ENCODE data around the gene KREMEN2. TPM values are rescaled to one million over a fixed set of nuclear protein-coding genes. Genes with fewer than 3 reads are reported as not detected.
A peak's percentile ranks its signal among the peaks of the same experiment; 100 is the strongest.

Gene KREMEN2
- total and polyA plus RNA-seq, 9 of the 15 experiments (the other 6 are each of a cell fraction or from before 2014, with no cell fraction given), result 0.04 to 7.7 (median 1.5) TPM; not detected in 1

DNA sequence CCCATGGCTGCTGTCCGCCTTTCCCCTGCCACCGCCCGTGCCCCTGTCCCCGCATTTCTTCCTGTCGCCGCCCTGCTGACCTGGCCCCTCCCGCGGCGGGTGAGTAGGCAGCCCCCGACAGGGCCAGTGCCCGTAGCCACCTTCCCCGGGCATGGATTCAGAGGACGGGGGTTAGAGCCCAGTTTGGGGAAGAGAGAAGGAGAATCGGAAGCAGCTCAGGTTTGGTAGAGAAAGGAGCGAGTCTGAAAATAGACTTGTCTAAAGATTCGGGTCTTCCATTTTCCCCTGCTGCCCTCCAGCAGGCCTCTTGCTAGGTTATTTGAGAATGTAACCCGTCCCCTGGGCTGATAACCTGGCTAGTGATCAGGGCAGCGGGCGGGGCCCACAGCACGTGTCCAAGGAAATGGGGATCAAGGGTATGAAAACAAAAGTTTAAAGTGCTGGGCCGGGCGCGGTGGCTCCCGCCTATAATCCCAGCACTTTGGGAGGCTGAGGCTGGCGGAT lies 40.8 kb downstream of the KREMEN2 start (continued):
- TF ChIP-seq, protein P1, sequence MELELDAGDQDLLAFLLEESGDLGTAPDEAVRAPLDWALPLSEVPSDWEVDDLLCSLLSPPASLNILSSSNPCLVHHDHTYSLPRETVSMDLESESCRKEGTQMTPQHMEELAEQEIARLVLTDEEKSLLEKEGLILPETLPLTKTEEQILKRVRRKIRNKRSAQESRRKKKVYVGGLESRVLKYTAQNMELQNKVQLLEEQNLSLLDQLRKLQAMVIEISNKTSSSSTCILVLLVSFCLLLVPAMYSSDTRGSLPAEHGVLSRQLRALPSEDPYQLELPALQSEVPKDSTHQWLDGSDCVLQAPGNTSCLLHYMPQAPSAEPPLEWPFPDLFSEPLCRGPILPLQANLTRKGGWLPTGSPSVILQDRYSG (tag; conservative IDR thresholded peaks at IDR 0.05; ENCODE audit: low read depth), result no peak
- TF ChIP-seq, protein P2, sequence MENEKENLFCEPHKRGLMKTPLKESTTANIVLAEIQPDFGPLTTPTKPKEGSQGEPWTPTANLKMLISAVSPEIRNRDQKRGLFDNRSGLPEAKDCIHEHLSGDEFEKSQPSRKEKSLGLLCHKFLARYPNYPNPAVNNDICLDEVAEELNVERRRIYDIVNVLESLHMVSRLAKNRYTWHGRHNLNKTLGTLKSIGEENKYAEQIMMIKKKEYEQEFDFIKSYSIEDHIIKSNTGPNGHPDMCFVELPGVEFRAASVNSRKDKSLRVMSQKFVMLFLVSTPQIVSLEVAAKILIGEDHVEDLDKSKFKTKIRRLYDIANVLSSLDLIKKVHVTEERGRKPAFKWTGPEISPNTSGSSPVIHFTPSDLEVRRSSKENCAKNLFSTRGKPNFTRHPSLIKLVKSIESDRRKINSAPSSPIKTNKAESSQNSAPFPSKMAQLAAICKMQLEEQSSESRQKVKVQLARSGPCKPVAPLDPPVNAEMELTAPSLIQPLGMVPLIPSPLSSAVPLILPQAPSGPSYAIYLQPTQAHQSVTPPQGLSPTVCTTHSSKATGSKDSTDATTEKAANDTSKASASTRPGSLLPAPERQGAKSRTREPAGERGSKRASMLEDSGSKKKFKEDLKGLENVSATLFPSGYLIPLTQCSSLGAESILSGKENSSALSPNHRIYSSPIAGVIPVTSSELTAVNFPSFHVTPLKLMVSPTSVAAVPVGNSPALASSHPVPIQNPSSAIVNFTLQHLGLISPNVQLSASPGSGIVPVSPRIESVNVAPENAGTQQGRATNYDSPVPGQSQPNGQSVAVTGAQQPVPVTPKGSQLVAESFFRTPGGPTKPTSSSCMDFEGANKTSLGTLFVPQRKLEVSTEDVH (IDR thresholded peaks at IDR 0.05; ENCODE audit: low read depth, partially characterized antibody), result peak; percentile 24
- TF ChIP-seq, protein P3, sequence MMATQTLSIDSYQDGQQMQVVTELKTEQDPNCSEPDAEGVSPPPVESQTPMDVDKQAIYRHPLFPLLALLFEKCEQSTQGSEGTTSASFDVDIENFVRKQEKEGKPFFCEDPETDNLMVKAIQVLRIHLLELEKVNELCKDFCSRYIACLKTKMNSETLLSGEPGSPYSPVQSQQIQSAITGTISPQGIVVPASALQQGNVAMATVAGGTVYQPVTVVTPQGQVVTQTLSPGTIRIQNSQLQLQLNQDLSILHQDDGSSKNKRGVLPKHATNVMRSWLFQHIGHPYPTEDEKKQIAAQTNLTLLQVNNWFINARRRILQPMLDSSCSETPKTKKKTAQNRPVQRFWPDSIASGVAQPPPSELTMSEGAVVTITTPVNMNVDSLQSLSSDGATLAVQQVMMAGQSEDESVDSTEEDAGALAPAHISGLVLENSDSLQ (IDR thresholded peaks at IDR 0.05), result 0 out of 2 replicates have a peak, but pooled peaks have one; percentile 8
- TF ChIP-seq MYC (IDR thresholded peaks at IDR 0.05; ENCODE audit: low read depth, low read length) (peak; percentile 85), MYC (CRISPR knock-in tag; IDR thresholded peaks at IDR 0.05; ENCODE audit: borderline replicate concordance, low read depth) (no peak; the same call in 1 of the 2 replicates), EGR1 (conservative IDR thresholded peaks at IDR 0.05) (peak; percentile 92), SAFB (IDR thresholded peaks at IDR 0.05; ENCODE audit: borderline replicate concordance, low read depth, low read length) (no peak)
- TF ChIP-seq, protein P4, sequence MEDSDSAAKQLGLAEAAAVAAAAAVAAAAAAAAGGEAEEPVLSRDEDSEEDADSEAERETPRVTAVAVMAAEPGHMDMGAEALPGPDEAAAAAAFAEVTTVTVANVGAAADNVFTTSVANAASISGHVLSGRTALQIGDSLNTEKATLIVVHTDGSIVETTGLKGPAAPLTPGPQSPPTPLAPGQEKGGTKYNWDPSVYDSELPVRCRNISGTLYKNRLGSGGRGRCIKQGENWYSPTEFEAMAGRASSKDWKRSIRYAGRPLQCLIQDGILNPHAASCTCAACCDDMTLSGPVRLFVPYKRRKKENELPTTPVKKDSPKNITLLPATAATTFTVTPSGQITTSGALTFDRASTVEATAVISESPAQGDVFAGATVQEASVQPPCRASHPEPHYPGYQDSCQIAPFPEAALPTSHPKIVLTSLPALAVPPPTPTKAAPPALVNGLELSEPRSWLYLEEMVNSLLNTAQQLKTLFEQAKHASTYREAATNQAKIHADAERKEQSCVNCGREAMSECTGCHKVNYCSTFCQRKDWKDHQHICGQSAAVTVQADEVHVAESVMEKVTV (CRISPR knock-in tag; IDR thresholded peaks at IDR 0.05), result no peak

All from K562 (cell line).